ENCODE measurements around the gene ARL16. TPM values are rescaled to one million over a fixed set of nuclear protein-coding genes. Genes with fewer than 3 reads are reported as not detected.

The ARL16 gene
- polyA plus RNA-seq, 1 donor (not counting 4 experiments of a cell fraction or from before 2014, with no cell fraction given), result 48.7 TPM

DNA sequence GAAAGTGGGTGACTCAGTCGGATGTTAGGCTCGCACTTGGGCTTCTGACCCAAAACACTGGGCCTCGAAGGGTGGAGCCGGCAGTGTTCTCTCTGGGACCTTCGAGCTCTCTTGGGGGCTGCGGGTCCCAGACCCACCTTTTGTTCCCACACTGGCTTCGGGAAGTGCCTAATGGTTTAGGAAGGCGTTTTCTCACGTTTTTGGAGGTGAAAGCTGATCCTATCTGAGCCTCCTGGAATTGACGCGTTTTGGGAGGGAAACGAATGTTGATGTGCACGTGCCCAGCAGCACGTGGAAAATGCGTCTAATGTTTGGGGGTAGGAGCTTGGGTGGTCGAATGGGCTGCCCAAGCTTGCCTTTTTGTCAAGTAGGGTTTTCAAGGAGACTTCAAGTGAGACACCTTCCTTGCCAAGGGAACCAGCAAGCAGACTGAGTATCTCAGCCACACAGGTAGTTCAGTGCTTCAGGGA is 880 bp upstream of the ARL16 start:
- Histone ChIP-seq H3K4me2 (ENCODE audit: control insufficient read depth, extremely low read depth, insufficient read depth, low read depth, low read length) (peak overlapping the region; percentile 93), H3K79me2 (ENCODE audit: control insufficient read depth, insufficient read depth, low read length) (peaks cover 71% of the 10 kb centered on the region), H2AFZ (ENCODE audit: control insufficient read depth, low read length) (no peak overlapping the region), H3K9me3 (ENCODE audit: control insufficient read depth, low read depth, low read length) (no peaks in the 10 kb centered on the region), H3K4me1 (ENCODE audit: control insufficient read depth, extremely low read depth, insufficient read depth, low read length) (peaks cover 32% of the 10 kb centered on the region), H3K27ac (ENCODE audit: control insufficient read depth, insufficient read depth, low read length) (peak overlapping the region; percentile 93), H3K36me3 (ENCODE audit: control insufficient read depth in 2 of 2, extremely low read depth in 1 of 2, insufficient read depth in 2 of 2, low read length in 2 of 2) (peaks cover 40% of the 10 kb centered on the region in 2 experiments), H4K20me1 (ENCODE audit: control insufficient read depth, extremely low read depth, insufficient read depth, low read length) (peaks cover 22% of the 10 kb centered on the region), H3K9me1 (ENCODE audit: control insufficient read depth, extremely low read depth, insufficient read depth, low read length) (no peaks in the 10 kb centered on the region), H3K9ac (ENCODE audit: control insufficient read depth, extremely low read depth, insufficient read depth, low read length) (peak overlapping the region; percentile 83), H3K27me3 (ENCODE audit: control insufficient read depth, extremely low read depth, insufficient read depth, low read length) (no peaks in the 10 kb centered on the region), H3K4me3 (ENCODE audit: control insufficient read depth in 2 of 3, extremely low read depth in 1 of 3, insufficient read depth in 2 of 3, low read depth in 1 of 3, low read length in 3 of 3) (peak overlapping the region; percentile 77 to 99 (median 89))
- no peak for DNase-seq (ENCODE audit: low read depth, low spot score)
- TF ChIP-seq EZH2 (IDR thresholded peaks at IDR 0.05; ENCODE audit: low read length), result no peak
- TF ChIP-seq, protein P1, sequence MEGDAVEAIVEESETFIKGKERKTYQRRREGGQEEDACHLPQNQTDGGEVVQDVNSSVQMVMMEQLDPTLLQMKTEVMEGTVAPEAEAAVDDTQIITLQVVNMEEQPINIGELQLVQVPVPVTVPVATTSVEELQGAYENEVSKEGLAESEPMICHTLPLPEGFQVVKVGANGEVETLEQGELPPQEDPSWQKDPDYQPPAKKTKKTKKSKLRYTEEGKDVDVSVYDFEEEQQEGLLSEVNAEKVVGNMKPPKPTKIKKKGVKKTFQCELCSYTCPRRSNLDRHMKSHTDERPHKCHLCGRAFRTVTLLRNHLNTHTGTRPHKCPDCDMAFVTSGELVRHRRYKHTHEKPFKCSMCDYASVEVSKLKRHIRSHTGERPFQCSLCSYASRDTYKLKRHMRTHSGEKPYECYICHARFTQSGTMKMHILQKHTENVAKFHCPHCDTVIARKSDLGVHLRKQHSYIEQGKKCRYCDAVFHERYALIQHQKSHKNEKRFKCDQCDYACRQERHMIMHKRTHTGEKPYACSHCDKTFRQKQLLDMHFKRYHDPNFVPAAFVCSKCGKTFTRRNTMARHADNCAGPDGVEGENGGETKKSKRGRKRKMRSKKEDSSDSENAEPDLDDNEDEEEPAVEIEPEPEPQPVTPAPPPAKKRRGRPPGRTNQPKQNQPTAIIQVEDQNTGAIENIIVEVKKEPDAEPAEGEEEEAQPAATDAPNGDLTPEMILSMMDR (optimal IDR thresholded peaks at IDR 0.05 in 1 of 3, IDR thresholded peaks at IDR 0.05 in 1 of 3, conservative IDR thresholded peaks at IDR 0.05 in 1 of 3; ENCODE audit: extremely low read depth in 1 of 3, insufficient read depth in 2 of 3, low read length in 3 of 3), result no peak
- FAIRE-seq, result peak; percentile 60
- dilution Hi-C loops (cut with MboI; ENCODE audit: extremely low pct_ligation_motif_present, low sequenced_read_pairs), result no loop called here

DNA sequence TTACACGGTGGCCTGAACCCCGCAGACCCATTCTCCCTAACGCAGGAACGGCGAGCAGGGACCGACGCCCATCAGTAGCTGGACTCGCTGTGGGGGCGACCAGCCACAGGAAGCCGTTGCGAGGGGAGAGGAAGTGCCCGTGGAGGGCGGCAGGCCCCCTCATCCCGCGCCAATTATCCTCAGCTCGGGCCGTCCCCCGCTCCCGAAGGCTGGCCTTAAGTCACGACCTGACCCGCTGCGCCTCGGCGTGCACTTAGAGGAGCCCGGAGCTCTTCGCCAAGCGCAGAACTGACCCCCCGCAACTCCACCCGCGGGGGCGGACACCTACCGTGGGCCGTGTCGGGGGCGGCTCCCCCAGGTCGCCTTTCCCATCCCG is 401 bp downstream of the ARL16 start:
- Histone ChIP-seq H3K79me2 (ENCODE audit: control insufficient read depth, insufficient read depth, low read length) (peaks cover 58% of the 10 kb centered on the region), H2AFZ (ENCODE audit: control insufficient read depth, low read length) (peak overlapping the region; percentile 74), H4K20me1 (ENCODE audit: control insufficient read depth, extremely low read depth, insufficient read depth, low read length) (peaks cover 17% of the 10 kb centered on the region), H3K9me1 (ENCODE audit: control insufficient read depth, extremely low read depth, insufficient read depth, low read length) (no peaks in the 10 kb centered on the region), H3K4me1 (ENCODE audit: control insufficient read depth, extremely low read depth, insufficient read depth, low read length) (peaks cover 24% of the 10 kb centered on the region), H3K4me3 (ENCODE audit: control insufficient read depth in 2 of 3, extremely low read depth in 1 of 3, insufficient read depth in 2 of 3, low read depth in 1 of 3, low read length in 3 of 3) (peak overlapping the region; percentile 85 to 99 (median 89)), H3K9ac (ENCODE audit: control insufficient read depth, extremely low read depth, insufficient read depth, low read length) (peak overlapping the region; percentile 83), H3K4me2 (ENCODE audit: control insufficient read depth, extremely low read depth, insufficient read depth, low read depth, low read length) (peak overlapping the region; percentile 97), H3K27me3 (ENCODE audit: control insufficient read depth, extremely low read depth, insufficient read depth, low read length) (no peaks in the 10 kb centered on the region), H3K27ac (ENCODE audit: control insufficient read depth, insufficient read depth, low read length) (peak overlapping the region; percentile 71), H3K9me3 (ENCODE audit: control insufficient read depth, low read depth, low read length) (no peaks in the 10 kb centered on the region), H3K36me3 (ENCODE audit: control insufficient read depth in 2 of 2, extremely low read depth in 1 of 2, insufficient read depth in 2 of 2, low read length in 2 of 2) (peaks cover 28 to 31% of the 10 kb centered on the region in 2 experiments)
- TF ChIP-seq EZH2 (IDR thresholded peaks at IDR 0.05; ENCODE audit: low read length), result no peak
- TF ChIP-seq, protein P1 (optimal IDR thresholded peaks at IDR 0.05 in 1 of 3, IDR thresholded peaks at IDR 0.05 in 1 of 3, conservative IDR thresholded peaks at IDR 0.05 in 1 of 3; ENCODE audit: extremely low read depth in 1 of 3, insufficient read depth in 2 of 3, low read length in 3 of 3), result no peak
- FAIRE-seq (no peak), DNase-seq (ENCODE audit: low read depth, low spot score) (no peak)
- dilution Hi-C loops (cut with MboI; ENCODE audit: extremely low pct_ligation_motif_present, low sequenced_read_pairs), result no loop called here

Data from keratinocyte (primary cell).